Peyer's patch (tissue), 4 donors: ENCODE data around the gene ABLIM1.

Experiments used
- POLR2A ChIP-seq, 2 donors: fragments of 450-650 bp; IDR thresholded peaks; one replicate each; pipeline ENCODE4 v1.5.1; 2017; ENCODE audit warnings: antibody characterized with exemption in 2 of 2, mild to moderate bottlenecking in 2 of 2, moderate library complexity in 2 of 2
- TF ChIP-seq, protein P1 (sequence below), 6 experiments: fragments of 450-650 bp in 4 of 6; fragments of 200-600 bp in 2 of 6; sonication (generic) in 1 of 6; IDR thresholded peaks; one replicate each; pipeline ENCODE4 v1.5.1; 2017 to 2019; ENCODE audit warnings: antibody characterized with exemption in 6 of 6, mild to moderate bottlenecking in 3 of 6, moderate library complexity in 1 of 6

GRCh38 chr10:114501650-114502049 lies 156.4 kb downstream of the ABLIM1 start:
- no peak for TF ChIP-seq POLR2A (IDR thresholded peaks at IDR 0.05)
- TF ChIP-seq, protein P1, sequence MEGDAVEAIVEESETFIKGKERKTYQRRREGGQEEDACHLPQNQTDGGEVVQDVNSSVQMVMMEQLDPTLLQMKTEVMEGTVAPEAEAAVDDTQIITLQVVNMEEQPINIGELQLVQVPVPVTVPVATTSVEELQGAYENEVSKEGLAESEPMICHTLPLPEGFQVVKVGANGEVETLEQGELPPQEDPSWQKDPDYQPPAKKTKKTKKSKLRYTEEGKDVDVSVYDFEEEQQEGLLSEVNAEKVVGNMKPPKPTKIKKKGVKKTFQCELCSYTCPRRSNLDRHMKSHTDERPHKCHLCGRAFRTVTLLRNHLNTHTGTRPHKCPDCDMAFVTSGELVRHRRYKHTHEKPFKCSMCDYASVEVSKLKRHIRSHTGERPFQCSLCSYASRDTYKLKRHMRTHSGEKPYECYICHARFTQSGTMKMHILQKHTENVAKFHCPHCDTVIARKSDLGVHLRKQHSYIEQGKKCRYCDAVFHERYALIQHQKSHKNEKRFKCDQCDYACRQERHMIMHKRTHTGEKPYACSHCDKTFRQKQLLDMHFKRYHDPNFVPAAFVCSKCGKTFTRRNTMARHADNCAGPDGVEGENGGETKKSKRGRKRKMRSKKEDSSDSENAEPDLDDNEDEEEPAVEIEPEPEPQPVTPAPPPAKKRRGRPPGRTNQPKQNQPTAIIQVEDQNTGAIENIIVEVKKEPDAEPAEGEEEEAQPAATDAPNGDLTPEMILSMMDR (IDR thresholded peaks at IDR 0.05), result peak in 3 of 6 experiments; percentile 23 to 26 (median 24)
